HepG2 (cell line): Measurements from ENCODE around the gene SYVN1. TPM values are rescaled to one million over a fixed set of nuclear protein-coding genes. Genes with fewer than 3 reads are reported as not detected.

Source experiments
- ASH2L ChIP-seq: fragments of 300-600, 200-600 bp; sonication (generic); IDR thresholded peaks from 2 replicates; pipeline ENCODE4 v1.7.0; 2017; ENCODE audit warnings: low read depth, mild to moderate bottlenecking, moderate library complexity, mixed read lengths, low read length; ENCODE audit not compliant: insufficient read length
- BHLHE40 ChIP-seq: IDR thresholded peaks from 2 replicates; pipeline ENCODE4 v1.6.1; 2011; ENCODE audit warnings: low read length, improper control_type of control experiment
- CHCHD3 ChIP-seq: sonication (generic); formaldehyde crosslinking; IDR thresholded peaks from 2 replicates; pipeline ENCODE4 v1.8.0; 2022; ENCODE audit warnings: mild to moderate bottlenecking, missing genetic modification reagents, moderate library complexity
- CTCF ChIP-seq: sonication (generic); formaldehyde crosslinking; IDR thresholded peaks from 2 replicates; pipeline ENCODE4 v1.5.0; 2020; ENCODE audit warnings: mild to moderate bottlenecking, missing genetic modification reagents, moderate library complexity
- ELF4 ChIP-seq: sonication (generic); formaldehyde crosslinking; IDR thresholded peaks from 2 replicates; pipeline ENCODE4 v1.5.0; 2020; ENCODE audit warnings: missing genetic modification reagents, mild to moderate bottlenecking, moderate library complexity, borderline replicate concordance
- GTF3A ChIP-seq: sonication (generic); formaldehyde crosslinking; conservative IDR thresholded peaks from 2 replicates; pipeline ENCODE4 v1.4.0; 2020; ENCODE audit warnings: mild to moderate bottlenecking, missing genetic modification reagents
- HDAC2 ChIP-seq: sonication (generic); formaldehyde crosslinking; IDR thresholded peaks from 2 replicates; pipeline ENCODE4 v1.4.0; 2020; ENCODE audit warnings: missing genetic modification reagents
- HMGXB3 ChIP-seq: sonication (generic); formaldehyde crosslinking; IDR thresholded peaks from 2 replicates; pipeline ENCODE4 v1.4.0; 2020; ENCODE audit warnings: missing genetic modification reagents, borderline replicate concordance
- HNF1A ChIP-seq, 2 experiments: sonication (generic) in 1 of 2; formaldehyde crosslinking in 1 of 2; IDR thresholded peaks; 2 replicates each; pipeline versions ENCODE4 v1.4.0 to v1.6.1; 2016 to 2020; ENCODE audit warnings: borderline replicate concordance in 1 of 2, low read depth in 1 of 2, mild to moderate bottlenecking in 1 of 2, missing genetic modification reagents in 1 of 2
- SAP130 ChIP-seq: IDR thresholded peaks from 2 replicates; pipeline ENCODE4 v1.6.1; 2016; ENCODE audit warnings: low read depth
- STAG1 ChIP-seq: sonication (generic); formaldehyde crosslinking; IDR thresholded peaks from 2 replicates; pipeline ENCODE4 v1.4.0; 2020; ENCODE audit warnings: missing genetic modification reagents
- THAP11 ChIP-seq: IDR thresholded peaks from 2 replicates; pipeline ENCODE4 v1.6.1; 2016; ENCODE audit warnings: missing biosample characterization, missing genetic modification reagents
- ZBTB4 ChIP-seq: sonication (generic); formaldehyde crosslinking; IDR thresholded peaks from 2 replicates; pipeline ENCODE4 v1.4.0; 2020; ENCODE audit warnings: missing genetic modification reagents, mild to moderate bottlenecking, borderline replicate concordance
- ZFX ChIP-seq: sonication (generic); formaldehyde crosslinking; IDR thresholded peaks from 2 replicates; pipeline ENCODE4 v1.4.0; 2020; ENCODE audit warnings: mild to moderate bottlenecking, low read depth, missing genetic modification reagents, moderate library complexity
- ZNF790 ChIP-seq: sonication (generic); formaldehyde crosslinking; IDR thresholded peaks from 2 replicates; pipeline ENCODE4 v1.8.0; 2022; ENCODE audit warnings: missing genetic modification reagents, mild to moderate bottlenecking, borderline replicate concordance
- polyA plus RNA-seq, 8 experiments: library from polyadenylated mRNA; depleted of rRNA in 3 of 8; stranded (reverse) in 7 of 8; unstranded in 1 of 8; fragments of >200 nt; fragmentation: Illumina TruSeq in 4 of 8; extraction: Trizol in 4 of 8; gene quantifications; 2 replicates each; pipeline versions ENCODE4 v1.2.1 to v1.2.3, GENCODE V29; 2011 to 2016; ENCODE audit warnings: low read depth in 4 of 8, missing spikeins in 1 of 8, mixed read lengths in 1 of 8; ENCODE audit not compliant: insufficient read depth in 1 of 8
- total RNA-seq, 5 experiments: library from RNA; depleted of rRNA; stranded (reverse); fragments of >200 nt; fragmentation: Illumina TruSeq; extraction: Trizol; gene quantifications; 2 replicates each; pipeline ENCODE4 v1.2.3, GENCODE V29; 2016; ENCODE audit warnings: low read depth in 1 of 5

SYVN1 gene
- total and polyA plus RNA-seq, 2 of the 13 experiments (the other 11 are each of a cell fraction or from before 2014, with no cell fraction given), result 10.3 to 22.5 TPM

GRCh38 chr11:65078151-65078550, 56.2 kb downstream of the SYVN1 start (continued):
- TF ChIP-seq ZBTB4 (no peak), HDAC2 (CRISPR knock-in tag) (no peak), ASH2L (peak; percentile 24), GTF3A (CRISPR knock-in tag) (no peak), HMGXB3 (CRISPR knock-in tag) (no peak), BHLHE40 (no peak), THAP11 (CRISPR knock-in tag) (0 out of 2 replicates have a peak, but pooled peaks have one; percentile 18), HNF1A (IDR thresholded peaks at IDR 0.05; ENCODE audit: low read depth) (no peak), HNF1A (CRISPR knock-in tag; IDR thresholded peaks at IDR 0.05; ENCODE audit: borderline replicate concordance) (no peak), SAP130 (peak; percentile 49; the same call in 1 of the 2 replicates), ELF4 (no peak), ZFX (CRISPR knock-in tag) (peak; percentile 44; the same call in 1 of the 2 replicates), STAG1 (CRISPR knock-in tag) (peak; percentile 78), CTCF (CRISPR knock-in tag) (peak; percentile 86), CHCHD3 (CRISPR knock-in tag) (no peak), ZNF790 (CRISPR knock-in tag) (no peak)
